ENCODE measurements around the gene FARP2.

FARP2 gene

DNA sequence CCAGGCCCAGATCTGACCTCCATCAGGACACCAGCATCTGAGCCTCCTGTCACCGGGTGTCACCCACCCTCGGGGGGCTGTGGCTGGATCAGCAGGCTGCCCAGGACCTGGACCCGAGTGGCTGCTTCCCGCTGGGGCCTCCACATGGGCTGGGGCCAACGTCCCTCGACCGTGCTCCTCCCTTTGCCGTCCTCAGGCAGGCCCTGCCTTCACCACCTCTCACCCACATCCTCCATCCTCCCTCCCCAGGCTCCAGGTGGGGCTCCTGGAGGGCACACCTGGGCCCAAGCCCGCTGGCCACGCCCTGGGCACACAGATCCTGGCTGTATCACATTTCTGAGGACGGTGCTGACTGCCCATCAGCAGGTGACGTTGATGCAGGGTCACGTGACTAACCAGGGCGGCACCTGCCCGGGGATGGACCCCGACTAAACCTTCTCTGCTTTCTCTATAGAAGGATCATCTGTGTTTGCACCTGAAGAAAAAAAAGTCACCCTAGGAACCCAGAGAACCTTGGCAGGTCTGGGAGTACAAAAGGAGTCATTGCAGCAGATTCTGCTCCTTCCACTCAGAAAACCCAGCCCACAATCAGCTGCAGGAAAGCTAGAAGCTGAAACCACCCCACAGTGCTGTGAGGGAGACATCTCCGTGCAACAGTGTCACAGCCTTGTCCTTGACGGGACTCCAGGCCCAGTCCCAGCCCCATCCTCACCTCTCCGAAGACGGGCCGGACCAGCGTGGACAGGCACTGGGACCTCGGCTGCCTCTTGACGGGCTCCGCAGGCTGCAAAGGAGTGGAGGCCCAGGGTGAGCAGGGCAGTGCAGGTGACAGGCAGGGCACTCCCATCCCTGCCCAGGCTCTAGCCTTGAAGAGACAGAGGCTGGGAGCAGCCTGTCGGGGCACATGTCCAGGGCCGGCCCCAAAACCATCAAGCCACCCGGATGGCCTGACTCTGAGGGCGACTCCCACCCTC is 141.1 kb downstream of the FARP2 start:
- TF ChIP-seq ZNF565 (CRISPR knock-in tag; conservative IDR thresholded peaks at IDR 0.05; ENCODE audit: low read depth), result no peak
- no peak for TF ChIP-seq ZNF8 (CRISPR knock-in tag; IDR thresholded peaks at IDR 0.05)
- TF ChIP-seq, protein P1, sequence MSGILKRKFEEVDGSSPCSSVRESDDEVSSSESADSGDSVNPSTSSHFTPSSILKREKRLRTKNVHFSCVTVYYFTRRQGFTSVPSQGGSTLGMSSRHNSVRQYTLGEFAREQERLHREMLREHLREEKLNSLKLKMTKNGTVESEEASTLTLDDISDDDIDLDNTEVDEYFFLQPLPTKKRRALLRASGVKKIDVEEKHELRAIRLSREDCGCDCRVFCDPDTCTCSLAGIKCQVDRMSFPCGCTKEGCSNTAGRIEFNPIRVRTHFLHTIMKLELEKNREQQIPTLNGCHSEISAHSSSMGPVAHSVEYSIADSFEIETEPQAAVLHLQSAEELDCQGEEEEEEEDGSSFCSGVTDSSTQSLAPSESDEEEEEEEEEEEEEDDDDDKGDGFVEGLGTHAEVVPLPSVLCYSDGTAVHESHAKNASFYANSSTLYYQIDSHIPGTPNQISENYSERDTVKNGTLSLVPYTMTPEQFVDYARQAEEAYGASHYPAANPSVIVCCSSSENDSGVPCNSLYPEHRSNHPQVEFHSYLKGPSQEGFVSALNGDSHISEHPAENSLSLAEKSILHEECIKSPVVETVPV (CRISPR knock-in tag; IDR thresholded peaks at IDR 0.05), result no peak
- TF ChIP-seq BACH2 (CRISPR knock-in tag; IDR thresholded peaks at IDR 0.05; ENCODE audit: borderline replicate concordance), result no peak
- TF ChIP-seq TOX (CRISPR knock-in tag; IDR thresholded peaks at IDR 0.05; ENCODE audit: borderline replicate concordance), result no peak
- TF ChIP-seq ESRRG (CRISPR knock-in tag; IDR thresholded peaks at IDR 0.05), result no peak
- TF ChIP-seq TSHZ2 (CRISPR knock-in tag; IDR thresholded peaks at IDR 0.05), result no peak
- no peak for TF ChIP-seq RARB (CRISPR knock-in tag; IDR thresholded peaks at IDR 0.05)
- TF ChIP-seq, protein P2, sequence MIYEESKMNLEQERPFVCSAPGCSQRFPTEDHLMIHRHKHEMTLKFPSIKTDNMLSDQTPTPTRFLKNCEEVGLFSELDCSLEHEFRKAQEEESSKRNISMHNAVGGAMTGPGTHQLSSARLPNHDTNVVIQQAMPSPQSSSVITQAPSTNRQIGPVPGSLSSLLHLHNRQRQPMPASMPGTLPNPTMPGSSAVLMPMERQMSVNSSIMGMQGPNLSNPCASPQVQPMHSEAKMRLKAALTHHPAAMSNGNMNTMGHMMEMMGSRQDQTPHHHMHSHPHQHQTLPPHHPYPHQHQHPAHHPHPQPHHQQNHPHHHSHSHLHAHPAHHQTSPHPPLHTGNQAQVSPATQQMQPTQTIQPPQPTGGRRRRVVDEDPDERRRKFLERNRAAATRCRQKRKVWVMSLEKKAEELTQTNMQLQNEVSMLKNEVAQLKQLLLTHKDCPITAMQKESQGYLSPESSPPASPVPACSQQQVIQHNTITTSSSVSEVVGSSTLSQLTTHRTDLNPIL (CRISPR knock-in tag; IDR thresholded peaks at IDR 0.05; ENCODE audit: low read depth), result no peak
- no peak for TF ChIP-seq ZFP30 (CRISPR knock-in tag; IDR thresholded peaks at IDR 0.05)
- no peak for TF ChIP-seq TCF4 (CRISPR knock-in tag; IDR thresholded peaks at IDR 0.05; ENCODE audit: borderline replicate concordance)
- no peak for TF ChIP-seq ARNTL (CRISPR knock-in tag; IDR thresholded peaks at IDR 0.05; ENCODE audit: borderline replicate concordance, low read depth)
- no peak for TF ChIP-seq CSDC2 (CRISPR knock-in tag; IDR thresholded peaks at IDR 0.05)
- no peak for TF ChIP-seq ZFP3 (CRISPR knock-in tag; IDR thresholded peaks at IDR 0.05)
- no peak for TF ChIP-seq ISL1 (CRISPR knock-in tag; IDR thresholded peaks at IDR 0.05)
- no peak for TF ChIP-seq ZNF70 (CRISPR knock-in tag; IDR thresholded peaks at IDR 0.05)
- TF ChIP-seq GLIS3 (CRISPR knock-in tag; IDR thresholded peaks at IDR 0.05), result no peak
- no peak for TF ChIP-seq PATZ1 (CRISPR knock-in tag; IDR thresholded peaks at IDR 0.05; ENCODE audit: borderline replicate concordance)
- TF ChIP-seq SNAI2 (CRISPR knock-in tag; IDR thresholded peaks at IDR 0.05), result no peak
- ATAC-seq, result no peak

DNA sequence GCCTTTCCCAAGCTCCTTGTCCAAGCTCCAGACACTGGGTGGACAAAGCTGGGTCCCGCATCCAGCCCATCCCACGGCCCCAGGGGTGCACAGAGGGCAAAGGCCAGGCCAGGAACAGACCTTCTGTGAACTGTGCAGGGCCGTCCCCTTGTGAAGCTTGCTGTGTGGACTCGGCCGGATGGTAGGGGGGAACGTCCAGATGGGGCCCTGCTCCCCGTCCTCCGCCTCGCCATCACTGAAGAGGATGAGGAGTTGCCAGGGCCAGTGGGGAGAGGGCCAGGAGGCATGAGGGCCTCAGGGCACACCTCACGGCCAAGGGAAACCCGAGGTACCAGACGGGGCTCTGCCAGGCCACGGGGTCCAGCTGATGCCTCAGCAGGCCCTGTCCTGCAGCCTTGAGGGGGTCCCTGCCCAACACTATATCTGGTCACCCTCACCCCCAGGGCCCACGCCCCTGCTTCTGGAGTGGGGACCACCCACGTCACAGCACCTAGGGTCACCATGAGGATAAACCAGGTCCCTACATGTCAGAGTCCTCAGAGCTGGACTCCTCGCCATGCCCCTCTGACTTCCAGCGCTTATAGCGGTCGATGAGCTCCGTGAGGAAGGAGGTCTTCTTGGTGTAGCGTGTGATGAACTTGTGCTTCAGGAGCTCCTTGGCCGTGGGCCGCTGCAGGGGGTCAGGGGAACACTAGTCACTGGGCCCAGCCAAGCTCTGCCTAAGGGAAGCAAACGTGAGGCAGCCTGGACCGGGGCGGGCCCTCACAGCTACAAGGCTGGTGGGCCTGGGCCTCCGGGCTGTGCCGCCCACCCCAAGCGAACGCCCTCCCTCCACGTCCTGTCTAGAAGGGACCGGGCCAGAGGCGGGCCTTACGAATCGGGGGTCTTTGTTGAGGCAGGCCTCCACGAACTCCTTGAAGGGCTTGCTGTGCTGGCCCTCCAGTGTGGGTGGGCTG is 142.3 kb downstream of the FARP2 start:
- TF ChIP-seq ZNF8 (CRISPR knock-in tag; IDR thresholded peaks at IDR 0.05) (no peak), ARNTL (CRISPR knock-in tag; IDR thresholded peaks at IDR 0.05; ENCODE audit: borderline replicate concordance, low read depth) (no peak), ESRRG (CRISPR knock-in tag; IDR thresholded peaks at IDR 0.05) (no peak), ISL1 (CRISPR knock-in tag; IDR thresholded peaks at IDR 0.05) (no peak), TCF4 (CRISPR knock-in tag; IDR thresholded peaks at IDR 0.05; ENCODE audit: borderline replicate concordance) (no peak), OSR1 (CRISPR knock-in tag; IDR thresholded peaks at IDR 0.05) (no peak), RARB (CRISPR knock-in tag; IDR thresholded peaks at IDR 0.05) (no peak), PATZ1 (CRISPR knock-in tag; IDR thresholded peaks at IDR 0.05; ENCODE audit: borderline replicate concordance) (no peak)
- no peak for ATAC-seq
